Measurements from ENCODE around the gene OPRD1. TPM values are rescaled to one million over a fixed set of nuclear protein-coding genes. Genes with fewer than 3 reads are reported as not detected.

The OPRD1 gene
- total RNA-seq, 4 donors from 2014 or later, result 0.24 TPM; not detected in 3

GRCh38 chr1:28801461-28801860 is 10.5 kb upstream of the OPRD1 start:
- no peak overlapping the region for H3K4me3 ChIP-seq (replicated peaks in 1 of 3)
- H3K4me1 ChIP-seq, result no peaks in the 10 kb centered on the region
- no peaks in the 10 kb centered on the region for H3K27me3 ChIP-seq
- H3K36me3 ChIP-seq, result no peaks in the 10 kb centered on the region
- no peak for TF ChIP-seq POLR2A (IDR thresholded peaks at IDR 0.05)
- TF ChIP-seq CTCF (IDR thresholded peaks at IDR 0.05), result no peak
- H3K27ac ChIP-seq, result no peak overlapping the region
- WGBS, 2 donors, result 86 to 87% methylated on average over 6 of the region's 6 CpGs
- intact Hi-C loops (cut with DNase I), result no loop called here
- no peak for DNase-seq
- H3K9me3 ChIP-seq, result no peaks in the 10 kb centered on the region

DNA sequence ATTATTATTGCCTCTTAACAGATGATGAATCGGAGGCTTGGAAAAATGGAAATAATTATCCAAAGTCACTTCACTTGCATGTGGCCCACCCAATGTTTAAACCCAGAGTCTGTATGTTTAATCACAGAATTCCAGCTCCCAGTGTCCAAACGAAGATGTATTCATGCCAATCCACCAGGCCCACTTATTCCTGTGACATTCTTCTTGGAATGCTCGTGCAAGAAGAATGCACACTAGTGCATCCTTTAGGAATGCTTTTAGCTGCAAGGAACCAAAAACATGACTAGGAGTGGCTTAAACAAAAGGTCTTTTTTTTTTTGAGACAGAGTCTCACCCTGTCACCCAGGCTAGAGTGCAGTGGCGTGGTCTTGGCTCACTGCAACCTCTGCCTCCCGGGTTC is 8.9 kb upstream of the OPRD1 start:
- Histone ChIP-seq H3K27me3 (no peaks in the 10 kb centered on the region), H3K9me3 (no peaks in the 10 kb centered on the region), H3K4me1 (no peaks in the 10 kb centered on the region), H3K4me3 (replicated peaks in 1 of 3) (no peak overlapping the region), H3K36me3 (no peaks in the 10 kb centered on the region), H3K27ac (no peak overlapping the region)
- 80 to 84% methylated on average over 5 of the region's 5 CpGs for WGBS, 2 donors
- no peak for DNase-seq
- TF ChIP-seq POLR2A (IDR thresholded peaks at IDR 0.05) (no peak), CTCF (IDR thresholded peaks at IDR 0.05) (no peak)
- intact Hi-C loops (cut with DNase I), result no loop called here

DNA sequence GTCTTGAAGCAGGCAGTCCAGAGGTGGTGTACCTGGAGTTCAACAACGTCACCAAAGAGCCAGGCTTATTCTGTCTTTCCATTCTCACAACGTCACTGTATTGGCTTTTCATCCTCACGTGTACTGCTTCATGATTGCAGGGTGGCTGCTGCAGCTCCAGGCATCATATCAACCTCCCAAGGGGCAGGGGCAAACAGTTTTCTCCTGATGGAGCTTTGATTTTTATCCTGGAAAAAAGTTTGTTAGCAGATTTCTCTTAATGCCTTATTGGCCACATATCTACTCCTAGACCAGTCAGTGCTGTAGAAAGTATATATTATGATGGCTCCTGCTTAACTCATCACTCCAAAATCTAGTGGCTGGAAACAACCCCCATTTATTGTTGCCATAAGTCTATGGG is 8.3 kb upstream of the OPRD1 start:
- no peak for DNase-seq
- no peak overlapping the region for H3K4me3 ChIP-seq (replicated peaks in 1 of 3)
- intact Hi-C loops (cut with DNase I), result no loop called here
- TF ChIP-seq POLR2A (IDR thresholded peaks at IDR 0.05) (no peak), CTCF (IDR thresholded peaks at IDR 0.05) (no peak)
- H3K4me1 ChIP-seq, result no peaks in the 10 kb centered on the region
- H3K27ac ChIP-seq, result no peak overlapping the region
- 94 to 97% methylated on average over 3 of the region's 3 CpGs for WGBS, 2 donors
- H3K36me3 ChIP-seq, result no peaks in the 10 kb centered on the region
- H3K9me3 ChIP-seq, result no peaks in the 10 kb centered on the region
- H3K27me3 ChIP-seq, result no peaks in the 10 kb centered on the region

GRCh38 chr1:28804071-28804470 is 7.9 kb upstream of the OPRD1 start:
- Histone ChIP-seq H3K4me1 (no peaks in the 10 kb centered on the region), H3K27ac (no peak overlapping the region), H3K4me3 (replicated peaks in 1 of 3) (no peak overlapping the region), H3K36me3 (no peaks in the 10 kb centered on the region), H3K27me3 (no peaks in the 10 kb centered on the region), H3K9me3 (no peaks in the 10 kb centered on the region)
- DNase-seq, result no peak
- 70 to 81% methylated on average over 3 of the region's 3 CpGs for WGBS, 2 donors
- intact Hi-C loops (cut with DNase I), result no loop called here
- TF ChIP-seq POLR2A (IDR thresholded peaks at IDR 0.05) (no peak), CTCF (IDR thresholded peaks at IDR 0.05) (no peak)

DNA sequence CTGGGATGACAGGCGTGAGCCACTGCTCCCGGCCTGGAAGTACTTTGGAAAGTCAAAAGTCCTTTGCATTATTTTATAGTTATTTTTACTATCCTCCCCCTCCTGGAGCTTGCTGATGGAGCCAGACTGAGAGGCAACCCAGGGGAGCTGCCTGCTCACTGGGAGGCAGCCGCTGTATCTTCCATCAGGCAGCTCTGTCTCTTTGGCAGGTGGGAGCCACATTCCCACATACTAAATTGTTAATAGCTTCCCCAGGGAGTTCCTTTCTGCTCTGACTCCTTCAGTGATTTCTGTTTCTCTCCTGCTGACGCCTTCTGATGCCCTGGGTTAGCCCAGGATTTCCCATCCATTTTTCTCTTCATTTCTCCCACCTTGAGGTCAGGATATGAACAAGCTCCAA is 4.9 kb upstream of the OPRD1 start:
- Histone ChIP-seq H3K4me3 (replicated peaks in 1 of 3) (no peak overlapping the region), H3K27me3 (no peaks in the 10 kb centered on the region), H3K4me1 (no peaks in the 10 kb centered on the region), H3K9me3 (no peaks in the 10 kb centered on the region), H3K36me3 (no peaks in the 10 kb centered on the region), H3K27ac (no peak overlapping the region)
- WGBS, 2 donors, result 49 to 57% methylated on average over 4 of the region's 4 CpGs
- intact Hi-C loops (cut with DNase I), result no loop called here
- DNase-seq, result no peak
- TF ChIP-seq CTCF (IDR thresholded peaks at IDR 0.05) (no peak), POLR2A (IDR thresholded peaks at IDR 0.05) (no peak)
